Fibroblast of the aortic adventitia (primary cell): Measurements from ENCODE around the gene OBSCN. TPM values are rescaled to one million over a fixed set of nuclear protein-coding genes. Genes with fewer than 3 reads are reported as not detected.

Experiments used
- DNase-seq: peaks from one replicate; pipeline ENCODE4 v3.0.0-alpha.2; 2010; ENCODE audit warnings: low read depth
- H3K4me3 ChIP-seq: 2 replicates; pipeline ENCODE4 v1.5.1; 2011; ENCODE audit warnings: low read depth, mild to moderate bottlenecking, control low read depth, low read length, moderate library complexity
- CTCF ChIP-seq: IDR thresholded peaks from 2 replicates; pipeline ENCODE4 v1.5.1; 2011; ENCODE audit warnings: mild to moderate bottlenecking, low read length, control low read depth, inconsistent platforms; ENCODE audit not compliant: insufficient read depth
- total RNA-seq: library from RNA; depleted of rRNA; stranded (reverse); fragments of >200 nt; gene quantifications from 2 replicates; pipeline ENCODE4 v1.2.3, GENCODE V29; 2012; ENCODE audit warnings: low replicate concordance

Gene OBSCN
- total RNA-seq, 1 donor: 0.99 TPM

- no peak overlapping the region for H3K4me3 ChIP-seq
- TF ChIP-seq CTCF: no peak
- DNase-seq: no peak
These were observed 186.9 kb downstream of the OBSCN start for GRCh38 chr1:228394571-228395394.

- no peak for TF ChIP-seq CTCF
- DNase-seq: no peak
- no peak overlapping the region for H3K4me3 ChIP-seq
These were observed 189.2 kb downstream of the OBSCN start for GRCh38 chr1:228396770-228397662.

- H3K4me3 ChIP-seq: no peak overlapping the region
- no peak for TF ChIP-seq CTCF
- DNase-seq: no peak
These were observed 190.1 kb downstream of the OBSCN start for GRCh38 chr1:228397966-228398365.

- TF ChIP-seq CTCF: no peak
- no peak overlapping the region for H3K4me3 ChIP-seq
- no peak for DNase-seq
These were observed 191.1 kb downstream of the OBSCN start for GRCh38 chr1:228398741-228399461.

DNA sequence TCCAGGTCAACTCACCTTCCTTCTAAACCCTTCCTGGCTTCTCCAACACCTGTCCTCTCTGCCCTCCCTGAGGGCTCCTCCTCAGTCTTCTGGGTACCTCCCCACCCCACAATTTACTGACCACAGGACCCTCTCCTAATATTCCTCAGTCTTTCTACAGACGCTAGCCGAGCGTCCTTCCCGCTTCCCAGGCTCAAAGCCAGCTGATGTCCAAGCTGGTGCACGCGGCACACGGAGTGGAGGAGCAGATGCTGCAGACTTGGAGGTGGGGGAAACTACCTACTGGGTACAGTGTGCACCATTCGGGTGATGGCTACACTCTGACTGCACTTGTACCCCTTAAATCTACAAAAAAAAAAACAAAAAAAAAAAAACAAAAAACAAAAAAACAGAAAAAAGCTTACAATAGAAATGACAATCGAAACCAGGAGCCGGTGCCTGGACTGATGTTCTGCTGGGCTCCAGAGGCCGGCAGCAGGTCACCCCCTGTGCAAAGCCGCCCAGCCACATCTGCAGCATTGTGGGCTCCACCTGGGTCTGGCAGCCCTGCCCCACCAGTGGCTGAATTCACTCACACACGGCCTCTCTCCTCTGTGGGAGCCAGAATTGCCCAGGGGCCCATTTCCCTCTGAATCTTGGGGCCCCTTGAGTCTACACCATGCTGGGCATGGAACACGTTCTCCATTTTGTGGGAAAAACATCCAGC is 191.8 kb downstream of the OBSCN start:
- no peak overlapping the region for H3K4me3 ChIP-seq
- DNase-seq: no peak
- TF ChIP-seq CTCF: no peak

DNA sequence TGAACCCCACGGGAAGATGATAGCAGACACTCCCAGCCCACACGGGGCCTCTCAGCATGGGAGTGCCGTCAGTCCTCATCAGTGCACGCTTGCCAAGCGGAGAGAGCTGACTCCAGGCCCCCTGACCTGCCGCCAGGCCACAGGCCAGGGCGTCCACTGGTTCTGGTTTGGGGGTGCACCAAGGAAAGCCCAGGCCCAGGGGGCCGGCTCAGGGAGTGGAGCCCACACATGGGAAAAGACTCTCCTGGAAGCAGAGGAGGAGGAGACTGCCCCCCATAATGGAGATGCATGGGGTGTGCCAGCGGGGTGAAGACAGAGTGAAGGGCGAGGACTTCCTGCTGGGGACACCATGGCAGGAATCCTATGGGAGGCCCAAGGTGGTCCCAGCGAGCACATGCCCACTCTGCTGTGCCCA is 192.4 kb downstream of the OBSCN start:
- TF ChIP-seq CTCF: no peak
- H3K4me3 ChIP-seq: no peak overlapping the region
- DNase-seq: no peak
